ENCODE measurements around the gene DENND1A.

DNA sequence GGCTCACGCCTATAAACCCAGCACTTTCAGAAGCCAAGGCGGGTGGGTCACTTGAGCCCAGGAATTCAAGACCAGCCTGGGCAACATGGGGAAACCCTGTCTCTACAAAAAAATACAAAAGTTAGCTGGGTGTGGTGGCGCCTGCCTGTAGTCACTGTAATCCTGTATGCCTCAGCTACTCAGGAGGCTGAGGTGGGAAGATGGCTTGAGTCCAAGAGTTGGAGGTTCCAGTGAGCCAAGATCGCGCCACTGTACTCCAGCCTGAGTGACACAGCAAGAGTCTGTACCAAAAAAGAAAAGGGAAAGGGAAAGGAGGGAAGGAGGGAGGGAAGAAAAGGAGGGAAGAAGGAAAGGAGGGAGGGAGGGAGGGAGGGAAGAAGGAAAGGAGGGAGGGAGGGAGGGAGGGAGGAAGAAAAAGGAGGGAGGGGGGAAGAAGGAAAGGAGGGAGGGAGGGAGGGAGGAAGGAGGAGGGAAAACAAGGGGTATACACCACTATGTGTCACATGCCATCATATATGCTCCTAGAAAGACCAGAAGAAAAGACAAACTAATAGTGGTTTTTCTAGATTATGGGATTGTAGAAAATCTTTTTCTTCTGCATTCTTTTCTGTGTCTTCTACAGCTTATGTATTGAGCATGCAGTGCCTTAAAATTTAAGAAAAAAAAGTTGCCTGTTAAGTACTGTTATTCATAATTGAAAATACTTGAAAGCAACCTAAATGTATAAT is 240.1 kb downstream of the DENND1A start:
- TF ChIP-seq, protein P1, sequence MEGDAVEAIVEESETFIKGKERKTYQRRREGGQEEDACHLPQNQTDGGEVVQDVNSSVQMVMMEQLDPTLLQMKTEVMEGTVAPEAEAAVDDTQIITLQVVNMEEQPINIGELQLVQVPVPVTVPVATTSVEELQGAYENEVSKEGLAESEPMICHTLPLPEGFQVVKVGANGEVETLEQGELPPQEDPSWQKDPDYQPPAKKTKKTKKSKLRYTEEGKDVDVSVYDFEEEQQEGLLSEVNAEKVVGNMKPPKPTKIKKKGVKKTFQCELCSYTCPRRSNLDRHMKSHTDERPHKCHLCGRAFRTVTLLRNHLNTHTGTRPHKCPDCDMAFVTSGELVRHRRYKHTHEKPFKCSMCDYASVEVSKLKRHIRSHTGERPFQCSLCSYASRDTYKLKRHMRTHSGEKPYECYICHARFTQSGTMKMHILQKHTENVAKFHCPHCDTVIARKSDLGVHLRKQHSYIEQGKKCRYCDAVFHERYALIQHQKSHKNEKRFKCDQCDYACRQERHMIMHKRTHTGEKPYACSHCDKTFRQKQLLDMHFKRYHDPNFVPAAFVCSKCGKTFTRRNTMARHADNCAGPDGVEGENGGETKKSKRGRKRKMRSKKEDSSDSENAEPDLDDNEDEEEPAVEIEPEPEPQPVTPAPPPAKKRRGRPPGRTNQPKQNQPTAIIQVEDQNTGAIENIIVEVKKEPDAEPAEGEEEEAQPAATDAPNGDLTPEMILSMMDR (IDR thresholded peaks at IDR 0.05) = no peak
- TF ChIP-seq SIN3A (IDR thresholded peaks at IDR 0.05; ENCODE audit: borderline replicate concordance, insufficient read depth, low read depth, low read length) = no peak
- no peak for TF ChIP-seq POLR2AphosphoS5 (IDR thresholded peaks at IDR 0.05; ENCODE audit: low read depth, low read length)
